Stimulated activated CD8-positive, alpha-beta memory T cell treated with anti-CD3 and anti-CD28 coated beads, Interleukin-4, amount 100 ng/mL, for 24 hours (primary cell): Measurements from ENCODE around the gene TCERG1L.
"Not testable (repeated sequence)": the region's sequence is repeated elsewhere in the genome, so short reads cannot be mapped to it uniquely, and the experiment has no call there.

Experiments
- DNase-seq: peaks from one replicate; pipeline ENCODE4 v3.0.0-alpha.2; 2020; ENCODE audit warnings: low read depth

TCERG1L gene

DNA sequence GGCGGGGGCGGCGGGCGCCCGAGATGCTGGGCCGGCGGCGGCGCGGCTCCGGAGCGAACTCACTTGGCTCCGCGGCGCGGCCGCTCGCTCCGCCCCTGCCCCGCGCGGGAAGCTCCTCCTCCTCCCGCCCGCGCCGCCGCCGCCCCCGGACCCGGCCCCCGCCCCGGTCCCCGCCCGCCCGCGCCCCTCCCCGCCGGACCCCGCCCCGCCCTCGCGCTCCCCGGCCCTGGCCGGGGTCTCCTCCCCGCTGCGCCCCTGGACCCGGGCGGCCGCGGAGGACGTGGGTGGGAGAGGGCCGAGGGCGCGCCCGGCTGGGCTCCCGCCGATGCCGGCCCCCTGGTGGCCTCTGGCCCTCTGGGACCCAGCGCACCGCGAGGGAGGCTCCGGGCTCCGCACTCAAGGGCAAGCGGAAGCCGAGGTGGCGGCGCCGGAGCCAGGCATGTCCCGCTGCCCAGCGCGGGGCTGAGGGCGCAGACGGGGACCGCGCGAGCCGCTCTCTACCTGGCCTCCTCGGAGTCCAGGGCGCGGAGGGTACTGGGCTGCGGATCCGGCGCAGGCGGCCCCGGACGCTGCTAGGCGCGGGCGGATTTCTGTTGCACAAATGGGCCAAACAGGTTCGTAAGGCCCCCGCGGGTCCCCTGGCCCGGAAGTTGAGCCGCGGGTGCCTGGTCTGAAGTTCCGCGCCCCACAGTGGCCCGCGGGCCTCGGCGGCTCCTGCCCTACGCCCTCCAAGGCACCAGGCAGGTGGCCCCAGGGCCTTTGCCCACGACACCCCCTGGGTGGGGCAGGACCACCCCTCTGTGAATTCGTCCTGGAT, at the start of gene TCERG1L:
TCERG1L (minus strand) TSS at position 61 of the 817 bp plus-strand sequence. CDS start 86 bp downstream, outside the sequence.
- no peak for DNase-seq

DNA sequence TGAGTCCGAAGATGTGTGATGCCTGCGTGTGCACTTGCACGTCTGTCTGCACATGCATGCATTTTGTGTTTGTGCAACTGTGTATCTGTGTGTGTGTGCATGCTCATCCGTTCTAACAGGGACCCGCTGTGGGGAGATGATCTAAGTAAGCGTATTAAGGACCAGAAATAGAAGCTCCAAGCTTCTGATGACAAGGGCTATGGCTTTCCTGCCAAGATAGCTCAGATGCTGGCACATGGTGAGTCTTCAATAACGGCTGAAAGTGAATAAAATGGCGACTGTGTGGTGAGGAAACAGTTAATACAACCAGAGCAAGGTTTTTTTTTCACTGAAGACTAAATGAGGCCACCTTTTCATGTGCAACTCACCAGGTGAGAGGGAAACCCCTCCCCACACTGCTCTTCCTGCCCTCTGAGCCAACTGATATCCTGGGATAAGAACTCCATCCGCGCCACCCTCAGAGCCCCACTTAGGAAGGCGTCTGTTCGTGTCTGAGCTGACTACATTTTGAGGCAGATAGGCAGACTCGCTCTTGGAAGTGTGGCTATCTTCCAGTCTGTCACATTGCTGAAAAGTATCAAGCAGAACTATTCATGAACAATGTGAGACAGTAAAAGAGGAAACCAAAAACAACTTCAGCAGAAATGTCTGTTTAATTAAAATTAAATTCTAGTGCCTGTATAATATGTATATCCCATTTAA, 47.4 kb upstream of the TCERG1L start:
- no peak for DNase-seq

- DNase-seq: no peak
Measured at GRCh38 chr10:131356442-131356841, 44.9 kb upstream of the TCERG1L start.

GRCh38 chr10:131355881-131356280, 44.4 kb upstream of the TCERG1L start:
- no peak for DNase-seq

GRCh38 chr10:131355056-131355455, 43.5 kb upstream of the TCERG1L start:
- DNase-seq: no peak

DNA sequence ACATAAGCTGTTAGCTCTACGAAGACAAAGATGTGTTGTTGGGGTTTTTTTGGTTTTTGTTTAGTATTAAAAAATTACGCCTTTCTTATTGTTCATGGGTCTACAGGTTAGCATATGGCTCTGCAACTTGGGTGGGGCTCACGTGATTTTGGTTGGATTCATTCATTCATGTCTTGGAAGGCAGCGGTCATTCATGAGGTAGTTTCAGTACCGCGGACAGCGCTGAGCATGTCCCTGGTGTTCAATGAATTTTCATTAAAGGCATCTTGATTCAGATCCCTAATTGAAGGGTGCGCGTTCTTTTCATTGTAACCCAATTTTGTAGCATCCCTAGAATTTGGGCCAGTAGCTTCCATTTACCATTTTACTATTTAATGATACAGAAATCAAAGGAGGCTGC, 42.9 kb upstream of the TCERG1L start:
- no peak for DNase-seq

GRCh38 chr10:131352765-131353290, 41.3 kb upstream of the TCERG1L start:
- no peak for DNase-seq

GRCh38 chr10:131350660-131351059, 39.1 kb upstream of the TCERG1L start:
- no peak for DNase-seq

GRCh38 chr10:131350245-131350644, 38.7 kb upstream of the TCERG1L start:
- DNase-seq: no peak

DNA sequence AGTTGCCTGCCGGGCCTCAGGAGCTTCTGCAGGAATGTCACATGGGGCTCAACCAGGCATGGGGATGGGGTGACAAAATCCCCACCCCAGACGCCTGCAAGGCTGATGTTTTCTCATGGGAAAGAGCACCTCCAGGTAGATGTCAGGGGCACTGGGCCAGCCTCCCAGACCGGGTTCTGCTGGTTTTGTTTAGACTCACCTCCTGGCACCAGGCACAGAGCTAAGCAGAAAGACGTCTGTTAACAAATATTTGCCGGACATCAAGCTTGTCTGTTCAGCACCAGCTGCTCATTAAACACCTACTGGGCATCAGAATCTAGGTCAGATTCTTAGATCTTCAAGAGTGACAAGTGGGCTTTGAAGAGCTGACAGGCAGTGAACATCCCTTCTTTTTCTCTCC, 34.9 kb upstream of the TCERG1L start:
- no peak for DNase-seq

DNA sequence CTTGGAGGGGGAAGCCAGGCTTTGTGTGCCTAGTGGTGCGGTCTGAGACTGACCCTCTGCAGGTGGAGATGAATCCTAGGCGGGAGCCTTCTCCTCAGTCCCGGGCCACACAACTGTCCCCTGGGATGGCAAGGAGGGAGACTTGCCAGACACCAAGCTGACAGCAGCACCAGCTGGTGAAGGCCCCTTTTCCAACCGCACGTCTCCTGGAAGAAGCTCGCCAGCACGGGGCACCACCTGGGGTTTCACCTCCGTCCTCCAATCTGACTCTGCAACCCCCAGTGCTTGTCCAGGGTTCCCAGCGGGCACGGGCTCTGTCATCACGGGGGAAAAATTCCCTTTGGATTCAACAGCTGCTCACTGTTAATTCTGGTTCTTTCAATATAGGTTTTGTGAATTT, 34.2 kb upstream of the TCERG1L start:
- DNase-seq: no peak

GRCh38 chr10:131344747-131345146, 33.2 kb upstream of the TCERG1L start:
- no peak for DNase-seq

DNA sequence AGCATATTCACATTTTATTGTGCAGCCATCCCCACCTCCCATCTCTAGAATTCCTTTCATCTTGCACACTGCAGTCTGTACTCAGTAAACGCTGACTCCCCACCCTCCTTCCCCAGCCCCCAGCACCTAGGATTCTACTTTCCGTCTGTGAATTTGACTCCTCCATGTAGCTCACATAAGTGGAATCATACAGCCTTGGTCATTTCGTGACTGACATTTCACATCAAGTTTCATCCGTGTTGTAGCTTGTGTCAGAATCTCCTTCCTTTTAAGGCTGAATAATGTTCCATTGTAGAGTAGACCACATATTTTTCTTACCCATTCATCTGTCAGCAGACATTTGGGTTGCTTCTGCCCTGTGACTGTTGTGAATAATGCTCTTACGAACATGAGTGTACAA, 26.2 kb upstream of the TCERG1L start:
- DNase-seq: no peak

GRCh38 chr10:131332821-131333220, 21.3 kb upstream of the TCERG1L start:
- DNase-seq: no peak

GRCh38 chr10:131323880-131324279, 12.4 kb upstream of the TCERG1L start:
- no peak for DNase-seq

DNA sequence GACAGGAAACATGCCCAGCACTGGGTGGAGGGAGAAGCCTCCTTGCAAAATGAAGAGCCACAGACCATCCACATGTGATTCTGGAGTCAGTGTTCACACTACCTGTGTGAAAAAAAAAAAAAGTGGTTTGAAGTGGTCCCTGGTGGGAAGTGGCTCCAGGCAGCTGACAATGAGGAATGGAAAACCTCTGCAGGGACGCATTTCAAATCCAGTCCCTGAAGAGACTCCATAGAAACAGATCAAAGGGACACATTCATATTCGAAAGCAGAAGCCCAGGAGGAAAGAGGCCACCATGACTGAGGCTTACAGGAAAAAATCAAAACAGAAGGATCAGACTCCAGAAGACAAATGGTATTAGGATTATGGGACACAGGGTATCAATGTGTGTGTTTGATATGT, 11.5 kb upstream of the TCERG1L start:
- no peak for DNase-seq

- DNase-seq: not testable (repeated sequence)
Measured at GRCh38 chr10:131322575-131322974, 11.1 kb upstream of the TCERG1L start.

DNA sequence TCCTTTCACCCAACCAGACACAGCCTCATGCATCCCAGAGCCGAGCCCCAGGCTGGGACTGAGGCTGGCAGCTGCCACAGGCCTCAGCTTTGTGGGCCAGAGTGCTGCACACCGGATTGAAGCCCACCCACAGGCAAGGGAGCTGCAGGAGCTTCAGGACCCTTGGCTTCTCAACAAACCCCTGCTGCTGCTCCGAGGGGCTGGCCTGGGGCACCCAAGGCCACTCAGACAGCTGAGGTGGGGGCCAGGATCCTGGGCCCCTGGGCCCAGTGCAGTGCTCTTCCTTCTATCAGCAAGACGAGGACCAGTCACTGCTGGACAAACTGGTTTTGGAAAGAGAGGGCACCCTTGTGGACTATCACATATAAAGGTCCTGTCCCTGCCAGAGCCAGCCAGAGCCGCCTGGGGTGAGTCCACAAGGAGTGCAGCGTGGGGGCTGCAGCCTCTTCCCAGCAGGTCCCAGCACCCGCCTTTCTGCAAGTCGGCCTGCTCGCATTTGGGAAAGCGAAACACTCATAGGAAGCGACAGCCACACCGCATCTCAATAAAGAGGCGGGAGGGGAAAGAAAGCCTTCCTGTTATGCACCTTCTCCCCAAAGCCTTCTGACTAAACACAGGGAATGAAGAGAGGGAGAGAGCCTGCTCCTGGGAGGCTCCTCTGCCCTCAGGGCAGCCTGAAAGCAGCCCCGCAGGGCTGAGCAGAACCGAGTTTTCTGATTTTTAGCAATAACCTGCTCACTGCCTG, 9.5 kb upstream of the TCERG1L start:
- DNase-seq: no peak

GRCh38 chr10:131318814-131319213, 7.3 kb upstream of the TCERG1L start:
- DNase-seq: no peak

DNA sequence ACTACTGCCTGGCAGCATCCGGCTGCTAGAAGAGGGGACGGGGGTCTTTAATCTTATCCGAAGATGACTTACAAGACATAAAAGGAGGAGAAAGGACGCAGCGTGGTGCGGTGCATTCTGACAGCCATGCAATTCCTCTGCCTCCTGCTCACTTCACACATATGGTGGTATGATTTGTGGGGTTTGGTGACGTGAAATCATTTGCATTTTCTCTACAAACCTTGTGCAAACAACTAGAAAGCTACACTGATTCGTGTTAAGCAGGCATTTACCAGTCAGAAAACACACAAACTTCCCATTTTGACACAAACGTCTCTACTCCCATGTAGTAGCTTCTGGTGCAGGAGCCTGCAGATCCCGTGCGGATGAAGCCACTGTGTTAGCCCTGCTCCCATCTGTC, 6.8 kb upstream of the TCERG1L start:
- DNase-seq: no peak

GRCh38 chr10:131316321-131317075, 5.0 kb upstream of the TCERG1L start:
- no peak for DNase-seq

DNA sequence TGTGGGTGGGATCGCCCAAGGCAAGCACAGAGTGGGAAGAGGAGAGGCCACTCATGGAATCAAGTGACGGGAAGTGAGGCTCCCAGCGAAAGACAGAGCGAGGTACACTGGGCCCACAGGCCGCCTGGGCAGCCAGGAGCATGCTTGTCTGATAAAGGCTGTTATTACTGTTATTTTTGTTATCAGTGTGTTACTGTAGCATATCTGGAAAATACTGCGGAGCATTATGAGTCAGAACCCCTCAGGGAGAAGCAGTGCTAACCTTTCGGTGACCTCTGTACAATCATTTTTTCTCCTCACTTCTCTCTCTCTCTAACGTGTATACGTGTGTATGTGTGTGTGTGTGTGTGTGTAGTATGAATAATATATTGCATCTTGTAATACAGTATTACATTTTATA, 3.8 kb upstream of the TCERG1L start:
- DNase-seq: no peak
